HG03469 (cell line): Measurements from ENCODE around the gene PLB1.

Source experiments
- ATAC-seq: cut with Tn5 transposase; IDR thresholded peaks from one replicate; pipeline ENCODE4 v1.9.1; 2021; ENCODE audit warnings: mild to moderate bottlenecking, moderate library complexity, moderate number of reproducible peaks; ENCODE audit not compliant: unreplicated experiment

Gene PLB1

GRCh38 chr2:28681606-28682005 lies 185.7 kb downstream of the PLB1 start:
- no peak for ATAC-seq

- no peak for ATAC-seq
These were observed 187.3 kb downstream of the PLB1 start for GRCh38 chr2:28683100-28683706.

- ATAC-seq = no peak
These were observed 188.4 kb downstream of the PLB1 start for GRCh38 chr2:28684142-28684858.

- ATAC-seq = no peak
These were observed 191.3 kb downstream of the PLB1 start for GRCh38 chr2:28687171-28687570.

- ATAC-seq = no peak
These were observed 192.0 kb downstream of the PLB1 start for GRCh38 chr2:28687640-28688385.

GRCh38 chr2:28688818-28689217 lies 193.0 kb downstream of the PLB1 start:
- ATAC-seq = no peak

- ATAC-seq = no peak
These were observed 193.9 kb downstream of the PLB1 start for GRCh38 chr2:28689771-28690170.

GRCh38 chr2:28692411-28692810 lies 196.6 kb downstream of the PLB1 start:
- no peak for ATAC-seq

GRCh38 chr2:28693223-28693622 lies 197.4 kb downstream of the PLB1 start:
- ATAC-seq = no peak
